Measurements from ENCODE around the gene CLIC3. TPM values are rescaled to one million over a fixed set of nuclear protein-coding genes. Genes with fewer than 3 reads are reported as not detected.

CLIC3 gene
- 10 to 100 TPM in 1 of 2 donors, 1 to 10 TPM in 1; 3.6 to 15.4 TPM for total RNA-seq

DNA sequence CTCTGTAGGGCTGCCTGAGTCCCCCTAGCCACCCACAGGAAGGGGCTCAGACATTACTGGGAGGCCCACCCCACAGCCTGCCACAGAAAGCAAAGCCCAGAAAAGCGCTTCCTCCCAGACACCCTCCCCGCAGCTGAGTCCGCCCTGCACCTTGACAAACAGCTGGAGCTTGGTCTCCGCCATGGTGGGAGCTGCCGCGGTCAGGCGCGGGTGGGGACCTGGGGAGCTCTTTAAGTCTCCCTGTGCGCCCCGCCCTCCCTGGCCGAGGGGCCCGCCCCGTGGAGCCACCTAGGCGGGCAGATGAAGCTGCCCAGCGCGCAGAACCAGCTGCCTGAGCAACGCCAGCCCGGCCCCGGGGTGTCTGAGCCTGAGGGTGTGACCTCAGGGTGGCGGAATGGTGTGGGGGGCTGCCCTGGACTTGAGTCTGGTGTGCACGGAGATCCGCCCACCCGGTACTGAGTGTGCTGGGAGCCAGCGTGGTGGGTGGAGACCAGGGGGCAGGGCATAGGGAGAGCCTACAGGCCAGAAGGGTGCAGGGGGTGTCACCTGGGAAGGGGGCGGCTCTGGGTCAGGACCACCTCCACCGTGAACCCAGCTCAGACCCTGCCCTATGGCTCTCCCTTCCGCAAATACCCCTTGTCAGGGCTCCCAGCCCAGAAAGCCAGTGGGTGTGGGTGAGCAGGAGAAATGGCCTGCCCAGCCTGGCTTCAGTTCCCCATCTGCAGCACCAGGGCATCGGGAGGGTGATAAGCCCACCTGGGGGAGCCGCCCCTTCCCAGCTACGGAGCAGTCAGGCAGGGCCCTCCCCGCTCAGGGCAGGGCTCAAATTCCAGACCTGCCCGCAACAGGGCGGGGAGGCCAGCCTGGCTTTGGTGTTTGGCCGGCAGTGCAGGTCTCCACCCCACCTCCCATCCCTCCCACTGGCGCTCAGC, at the start of gene CLIC3:
Gene CLIC3, minus strand, starts transcription at position 208 of the 932 bp plus-strand sequence. Its CDS starts 25 bp downstream, at position 183.
- peak; percentile 81 for DNase-seq
- no peaks in the 10 kb centered on the region for H3K27me3 ChIP-seq
- H3K9ac ChIP-seq (ENCODE audit: low read depth in 2 of 2, low read length in 2 of 2) = peak within 1 kb of the TSS; percentile 40 to 63
- H3K27ac ChIP-seq = peak within 1 kb of the TSS; percentile 57
- no peak for TF ChIP-seq CTCF (IDR thresholded peaks at IDR 0.05)
- peaks cover 18% of the 10 kb centered on the region for H3K4me1 ChIP-seq
- peak within 1 kb of the TSS; percentile 32 for H3K4me3 ChIP-seq
- no peaks in the 10 kb centered on the region for H3K36me3 ChIP-seq
- intact Hi-C loops (cut with DNase I) = no loop called here
- H3K9me3 ChIP-seq = no peaks in the 10 kb centered on the region

- no peaks in the 10 kb centered on the region for H3K9me3 ChIP-seq
- H3K36me3 ChIP-seq = no peaks in the 10 kb centered on the region
- TF ChIP-seq CTCF (IDR thresholded peaks at IDR 0.05) = no peak
- H3K27me3 ChIP-seq = peaks cover 17% of the 10 kb centered on the region
- DNase-seq = peak; percentile 47
- H3K4me1 ChIP-seq = peaks cover 19% of the 10 kb centered on the region
- H3K9ac ChIP-seq (ENCODE audit: low read depth in 2 of 2, low read length in 2 of 2) = peak overlapping the region; percentile 42 to 64
- H3K27ac ChIP-seq = peak overlapping the region; percentile 64
- peak overlapping the region; percentile 54 for H3K4me3 ChIP-seq
- intact Hi-C loops (cut with DNase I) = no loop called here
Measured at GRCh38 chr9:137045294-137046087, 49.1 kb upstream of the CLIC3 start.

- Histone ChIP-seq H3K9me3 (no peaks in the 10 kb centered on the region), H3K9ac (ENCODE audit: low read depth in 2 of 2, low read length in 2 of 2) (peak overlapping the region; percentile 51 to 64), H3K27ac (peak overlapping the region; percentile 64), H3K27me3 (peaks cover 17% of the 10 kb centered on the region), H3K4me1 (peaks cover 19% of the 10 kb centered on the region), H3K36me3 (no peaks in the 10 kb centered on the region), H3K4me3 (peak overlapping the region; percentile 54)
- no peak for TF ChIP-seq CTCF (IDR thresholded peaks at IDR 0.05)
- peak; percentile 77 for DNase-seq
- intact Hi-C loops (cut with DNase I) = no loop called here
Measured at GRCh38 chr9:137044502-137045177, 48.3 kb upstream of the CLIC3 start.

DNA sequence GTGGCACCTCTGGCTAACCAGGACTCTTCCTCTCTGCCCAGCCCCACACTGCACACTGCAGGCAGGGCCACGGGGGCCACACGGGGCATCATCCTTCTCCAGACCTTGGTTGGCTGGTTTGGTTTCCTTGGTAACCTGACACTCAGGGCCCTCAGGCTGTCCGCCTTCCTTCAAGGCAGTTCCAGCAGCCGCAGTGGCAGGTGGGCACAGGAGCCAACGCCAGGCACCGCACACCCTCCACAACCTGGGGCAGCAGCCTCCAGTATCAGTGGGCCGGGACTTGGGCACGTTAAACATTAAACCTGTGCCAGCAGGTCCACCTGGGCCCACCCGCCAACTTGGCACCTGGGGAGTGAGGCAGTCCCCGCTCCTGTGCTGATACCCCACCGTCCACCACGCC, 47.7 kb upstream of the CLIC3 start:
- H3K27ac ChIP-seq = peak overlapping the region; percentile 64
- H3K4me3 ChIP-seq = peak overlapping the region; percentile 54
- no peak for TF ChIP-seq CTCF (IDR thresholded peaks at IDR 0.05)
- H3K9ac ChIP-seq (ENCODE audit: low read depth in 2 of 2, low read length in 2 of 2) = peak overlapping the region; percentile 0 to 51
- H3K36me3 ChIP-seq = no peaks in the 10 kb centered on the region
- H3K9me3 ChIP-seq = no peaks in the 10 kb centered on the region
- no peak for DNase-seq
- peaks cover 19% of the 10 kb centered on the region for H3K4me1 ChIP-seq
- H3K27me3 ChIP-seq = peaks cover 14% of the 10 kb centered on the region
- intact Hi-C loops (cut with DNase I) = no loop called here
